ENCODE measurements around the gene ADGRG7.
"Not testable (repeated sequence)": the region's sequence is repeated elsewhere in the genome, so short reads cannot be mapped to it uniquely, and the experiment has no call there.

ADGRG7 gene

GRCh38 chr3:100666699-100667098 lies 57.3 kb downstream of the ADGRG7 start:
- not testable (repeated sequence) for H3K18ac ChIP-seq (ENCODE audit: low read length); H2AK5ac ChIP-seq (ENCODE audit: low read length); H3K23ac ChIP-seq (ENCODE audit: low read length); H3K79me2 ChIP-seq (ENCODE audit: control insufficient read depth, insufficient read depth, low read length); H3K56ac ChIP-seq (ENCODE audit: low read length); H3K27ac ChIP-seq (ENCODE audit: low read depth, low read length); H2BK15ac ChIP-seq (replicated peaks; ENCODE audit: low read depth); H3K79me1 ChIP-seq (ENCODE audit: low read length); H3K27me3 ChIP-seq (ENCODE audit: insufficient read depth, low read length, poor library complexity); H4K5ac ChIP-seq (ENCODE audit: low read length); H3K4ac ChIP-seq (ENCODE audit: low read depth, low read length); H3K36me3 ChIP-seq (ENCODE audit: control insufficient read depth, insufficient read depth, low read length); H2BK120ac ChIP-seq (ENCODE audit: low read depth, low read length); H3K4me2 ChIP-seq (ENCODE audit: low read length); DNase-seq; H3K4me1 ChIP-seq (ENCODE audit: control insufficient read depth, low read depth, low read length); H2BK5ac ChIP-seq (ENCODE audit: low read length); H3K4me3 ChIP-seq (ENCODE audit: low read length); H4K8ac ChIP-seq (ENCODE audit: low read depth, low read length); H3K9ac ChIP-seq (ENCODE audit: low read length)
- no CpG with 5 or more reads among the region's 6 CpGs for WGBS (ENCODE audit: extremely low coverage, insufficient coverage, low lambda C conversion rate)

GRCh38 chr3:100667316-100667715 lies 57.9 kb downstream of the ADGRG7 start:
- not testable (repeated sequence) for H2BK120ac ChIP-seq (ENCODE audit: low read depth, low read length); DNase-seq; H4K5ac ChIP-seq (ENCODE audit: low read length); H2BK15ac ChIP-seq (replicated peaks; ENCODE audit: low read depth); H3K56ac ChIP-seq (ENCODE audit: low read length); H3K23ac ChIP-seq (ENCODE audit: low read length); H2BK5ac ChIP-seq (ENCODE audit: low read length); H3K79me1 ChIP-seq (ENCODE audit: low read length); H4K8ac ChIP-seq (ENCODE audit: low read depth, low read length); H2AK5ac ChIP-seq (ENCODE audit: low read length); H3K4me1 ChIP-seq (ENCODE audit: control insufficient read depth, low read depth, low read length); H3K18ac ChIP-seq (ENCODE audit: low read length); H3K9ac ChIP-seq (ENCODE audit: low read length); H3K79me2 ChIP-seq (ENCODE audit: control insufficient read depth, insufficient read depth, low read length); H3K27me3 ChIP-seq (ENCODE audit: insufficient read depth, low read length, poor library complexity); H3K27ac ChIP-seq (ENCODE audit: low read depth, low read length); H3K36me3 ChIP-seq (ENCODE audit: control insufficient read depth, insufficient read depth, low read length); H3K4me3 ChIP-seq (ENCODE audit: low read length); H3K4ac ChIP-seq (ENCODE audit: low read depth, low read length); H3K4me2 ChIP-seq (ENCODE audit: low read length)
- no CpG with 5 or more reads among the region's 1 CpG for WGBS (ENCODE audit: extremely low coverage, insufficient coverage, low lambda C conversion rate)

GRCh38 chr3:100670995-100671394 lies 61.6 kb downstream of the ADGRG7 start:
- not testable (repeated sequence) for H3K36me3 ChIP-seq (ENCODE audit: control insufficient read depth, insufficient read depth, low read length); H2BK120ac ChIP-seq (ENCODE audit: low read depth, low read length); H2BK5ac ChIP-seq (ENCODE audit: low read length); H3K79me2 ChIP-seq (ENCODE audit: control insufficient read depth, insufficient read depth, low read length); H3K23ac ChIP-seq (ENCODE audit: low read length); H4K5ac ChIP-seq (ENCODE audit: low read length); H2AK5ac ChIP-seq (ENCODE audit: low read length); H3K4ac ChIP-seq (ENCODE audit: low read depth, low read length); H3K27ac ChIP-seq (ENCODE audit: low read depth, low read length); H3K18ac ChIP-seq (ENCODE audit: low read length); H3K79me1 ChIP-seq (ENCODE audit: low read length); H3K27me3 ChIP-seq (ENCODE audit: insufficient read depth, low read length, poor library complexity); H3K56ac ChIP-seq (ENCODE audit: low read length); H3K4me1 ChIP-seq (ENCODE audit: control insufficient read depth, low read depth, low read length); H3K4me2 ChIP-seq (ENCODE audit: low read length); H4K8ac ChIP-seq (ENCODE audit: low read depth, low read length); DNase-seq; H2BK15ac ChIP-seq (replicated peaks; ENCODE audit: low read depth); H3K9ac ChIP-seq (ENCODE audit: low read length); H3K4me3 ChIP-seq (ENCODE audit: low read length)
- WGBS (ENCODE audit: extremely low coverage, insufficient coverage, low lambda C conversion rate) = no CpG with 5 or more reads among the region's 2 CpGs

GRCh38 chr3:100681496-100681895 lies 72.1 kb downstream of the ADGRG7 start:
- Histone ChIP-seq H3K4ac (ENCODE audit: low read depth, low read length) (no peak overlapping the region), H3K4me2 (ENCODE audit: low read length) (no peak overlapping the region), H3K27me3 (ENCODE audit: insufficient read depth, low read length, poor library complexity) (no peaks in the 10 kb centered on the region), H4K8ac (ENCODE audit: low read depth, low read length) (no peak overlapping the region), H2AK5ac (ENCODE audit: low read length) (no peak overlapping the region), H2BK15ac (replicated peaks; ENCODE audit: low read depth) (no peak overlapping the region), H3K79me2 (ENCODE audit: control insufficient read depth, insufficient read depth, low read length) (no peaks in the 10 kb centered on the region), H3K18ac (ENCODE audit: low read length) (no peak overlapping the region), H3K23ac (ENCODE audit: low read length) (no peak overlapping the region), H3K79me1 (ENCODE audit: low read length) (no peaks in the 10 kb centered on the region), H4K5ac (ENCODE audit: low read length) (no peak overlapping the region), H3K4me3 (ENCODE audit: low read length) (no peak overlapping the region), H3K36me3 (ENCODE audit: control insufficient read depth, insufficient read depth, low read length) (no peaks in the 10 kb centered on the region), H3K56ac (ENCODE audit: low read length) (no peak overlapping the region), H3K27ac (ENCODE audit: low read depth, low read length) (no peak overlapping the region), H2BK120ac (ENCODE audit: low read depth, low read length) (no peak overlapping the region), H3K4me1 (ENCODE audit: control insufficient read depth, low read depth, low read length) (no peaks in the 10 kb centered on the region), H3K9ac (ENCODE audit: low read length) (no peak overlapping the region), H2BK5ac (ENCODE audit: low read length) (no peak overlapping the region)
- no CpG with 5 or more reads among the region's 1 CpG for WGBS (ENCODE audit: extremely low coverage, insufficient coverage, low lambda C conversion rate)
- no peak for DNase-seq

GRCh38 chr3:100682056-100682853 lies 72.9 kb downstream of the ADGRG7 start:
- H3K23ac ChIP-seq (ENCODE audit: low read length) = no peak overlapping the region
- H3K27ac ChIP-seq (ENCODE audit: low read depth, low read length) = no peak overlapping the region
- no peak overlapping the region for H4K5ac ChIP-seq (ENCODE audit: low read length)
- H3K4me3 ChIP-seq (ENCODE audit: low read length) = no peak overlapping the region
- no CpG with 5 or more reads among the region's 41 CpGs for WGBS (ENCODE audit: extremely low coverage, insufficient coverage, low lambda C conversion rate)
- no peak overlapping the region for H3K56ac ChIP-seq (ENCODE audit: low read length)
- H4K8ac ChIP-seq (ENCODE audit: low read depth, low read length) = no peak overlapping the region
- no peak overlapping the region for H2BK5ac ChIP-seq (ENCODE audit: low read length)
- H3K36me3 ChIP-seq (ENCODE audit: control insufficient read depth, insufficient read depth, low read length) = no peaks in the 10 kb centered on the region
- no peak for DNase-seq
- no peak overlapping the region for H3K4ac ChIP-seq (ENCODE audit: low read depth, low read length)
- no peak overlapping the region for H2BK15ac ChIP-seq (replicated peaks; ENCODE audit: low read depth)
- no peak overlapping the region for H3K18ac ChIP-seq (ENCODE audit: low read length)
- H3K79me1 ChIP-seq (ENCODE audit: low read length) = no peaks in the 10 kb centered on the region
- no peak overlapping the region for H3K9ac ChIP-seq (ENCODE audit: low read length)
- no peak overlapping the region for H3K4me2 ChIP-seq (ENCODE audit: low read length)
- H3K79me2 ChIP-seq (ENCODE audit: control insufficient read depth, insufficient read depth, low read length) = no peaks in the 10 kb centered on the region
- no peaks in the 10 kb centered on the region for H3K4me1 ChIP-seq (ENCODE audit: control insufficient read depth, low read depth, low read length)
- no peak overlapping the region for H2BK120ac ChIP-seq (ENCODE audit: low read depth, low read length)
- H3K27me3 ChIP-seq (ENCODE audit: insufficient read depth, low read length, poor library complexity) = no peaks in the 10 kb centered on the region
- no peak overlapping the region for H2AK5ac ChIP-seq (ENCODE audit: low read length)

Measured in mesendoderm (in vitro differentiated cells).